Muscle layer of colon (tissue), 2 donors: ENCODE data around the gene CACNA2D3.

Source experiments
- H3K27ac ChIP-seq: one replicate; pipeline ENCODE4 v1.7.0; 2013; ENCODE audit warnings: low read depth, mild to moderate bottlenecking, low read length, moderate library complexity
- H3K27me3 ChIP-seq, 2 donors: one replicate each; pipeline ENCODE4 v1.7.0; 2013; ENCODE audit warnings: low read length in 2 of 2, mild to moderate bottlenecking in 2 of 2; ENCODE audit not compliant: insufficient read depth in 2 of 2, control insufficient read depth in 1 of 2
- H3K36me3 ChIP-seq: one replicate; pipeline ENCODE4 v1.7.0; 2013; ENCODE audit warnings: mild to moderate bottlenecking, low read length; ENCODE audit not compliant: insufficient read depth
- H3K4me1 ChIP-seq: one replicate; pipeline ENCODE4 v1.7.0; 2013; ENCODE audit warnings: mild to moderate bottlenecking, low read length; ENCODE audit not compliant: insufficient read depth
- H3K4me3 ChIP-seq, 2 donors: one replicate each; pipeline ENCODE4 v1.7.0; 2013; ENCODE audit warnings: low read length in 2 of 2, low read depth in 1 of 2, mild to moderate bottlenecking in 1 of 2, moderate library complexity in 1 of 2
- H3K9ac ChIP-seq: one replicate; pipeline ENCODE4 v1.7.0; 2013; ENCODE audit warnings: low read length
- H3K9me3 ChIP-seq: one replicate; pipeline ENCODE4 v1.7.0; 2013; ENCODE audit warnings: mild to moderate bottlenecking, low read length
- donor health status: abdominal sarcoma.
- donor health status: Adenocarcinoma of cecum.

CACNA2D3 gene

GRCh38 chr3:54527521-54527920 is 405.2 kb downstream of the CACNA2D3 start:
- H3K4me3 ChIP-seq: no peak overlapping the region
- H3K9ac ChIP-seq: no peak overlapping the region
- no peaks in the 10 kb centered on the region for H3K36me3 ChIP-seq
- H3K9me3 ChIP-seq: peaks cover 4% of the 10 kb centered on the region
- no peaks in the 10 kb centered on the region for H3K27me3 ChIP-seq
- H3K4me1 ChIP-seq: peaks cover 9% of the 10 kb centered on the region
- no peak overlapping the region for H3K27ac ChIP-seq

GRCh38 chr3:54527953-54528352 is 405.6 kb downstream of the CACNA2D3 start:
- H3K4me1 ChIP-seq: peaks cover 9% of the 10 kb centered on the region
- H3K9me3 ChIP-seq: peaks cover 4% of the 10 kb centered on the region
- H3K27me3 ChIP-seq: no peaks in the 10 kb centered on the region
- H3K27ac ChIP-seq: no peak overlapping the region
- H3K9ac ChIP-seq: no peak overlapping the region
- no peak overlapping the region for H3K4me3 ChIP-seq
- H3K36me3 ChIP-seq: no peaks in the 10 kb centered on the region

GRCh38 chr3:54528668-54529067 is 406.3 kb downstream of the CACNA2D3 start:
- H3K4me1 ChIP-seq: peaks cover 9% of the 10 kb centered on the region
- H3K4me3 ChIP-seq: no peak overlapping the region
- H3K27ac ChIP-seq: no peak overlapping the region
- no peak overlapping the region for H3K9ac ChIP-seq
- peaks cover 4% of the 10 kb centered on the region for H3K9me3 ChIP-seq
- H3K36me3 ChIP-seq: no peaks in the 10 kb centered on the region
- H3K27me3 ChIP-seq: no peaks in the 10 kb centered on the region

- no peak overlapping the region for H3K9ac ChIP-seq
- H3K4me1 ChIP-seq: peaks cover 9% of the 10 kb centered on the region
- no peak overlapping the region for H3K27ac ChIP-seq
- H3K27me3 ChIP-seq: no peaks in the 10 kb centered on the region
- H3K36me3 ChIP-seq: no peaks in the 10 kb centered on the region
- no peak overlapping the region for H3K4me3 ChIP-seq
- H3K9me3 ChIP-seq: peaks cover 4% of the 10 kb centered on the region
Measured at GRCh38 chr3:54530091-54530490, 407.7 kb downstream of the CACNA2D3 start.

GRCh38 chr3:54530944-54531343 is 408.6 kb downstream of the CACNA2D3 start:
- Histone ChIP-seq H3K4me1 (peaks cover 9% of the 10 kb centered on the region), H3K36me3 (no peaks in the 10 kb centered on the region), H3K27ac (no peak overlapping the region), H3K9ac (no peak overlapping the region), H3K9me3 (peaks cover 4% of the 10 kb centered on the region), H3K27me3 (no peaks in the 10 kb centered on the region), H3K4me3 (no peak overlapping the region)

- Histone ChIP-seq H3K4me3 (no peak overlapping the region), H3K9ac (no peak overlapping the region), H3K36me3 (no peaks in the 10 kb centered on the region), H3K9me3 (no peaks in the 10 kb centered on the region), H3K27ac (no peak overlapping the region), H3K27me3 (no peaks in the 10 kb centered on the region), H3K4me1 (peaks cover 9% of the 10 kb centered on the region)
Measured at GRCh38 chr3:54531741-54532140, 409.4 kb downstream of the CACNA2D3 start.

GRCh38 chr3:54533856-54534255 is 411.5 kb downstream of the CACNA2D3 start:
- H3K27me3 ChIP-seq: no peaks in the 10 kb centered on the region
- no peaks in the 10 kb centered on the region for H3K36me3 ChIP-seq
- no peak overlapping the region for H3K9ac ChIP-seq
- H3K4me1 ChIP-seq: no peaks in the 10 kb centered on the region
- H3K27ac ChIP-seq: no peak overlapping the region
- H3K9me3 ChIP-seq: no peaks in the 10 kb centered on the region
- H3K4me3 ChIP-seq: no peak overlapping the region

- H3K4me3 ChIP-seq: no peak overlapping the region
- no peaks in the 10 kb centered on the region for H3K27me3 ChIP-seq
- no peaks in the 10 kb centered on the region for H3K36me3 ChIP-seq
- no peaks in the 10 kb centered on the region for H3K9me3 ChIP-seq
- H3K9ac ChIP-seq: no peak overlapping the region
- H3K4me1 ChIP-seq: no peaks in the 10 kb centered on the region
- no peak overlapping the region for H3K27ac ChIP-seq
Measured at GRCh38 chr3:54535619-54536018, 413.3 kb downstream of the CACNA2D3 start.

GRCh38 chr3:54536450-54536849 is 414.1 kb downstream of the CACNA2D3 start:
- Histone ChIP-seq H3K9ac (no peak overlapping the region), H3K4me1 (no peaks in the 10 kb centered on the region), H3K27me3 (no peaks in the 10 kb centered on the region), H3K4me3 (no peak overlapping the region), H3K9me3 (no peaks in the 10 kb centered on the region), H3K36me3 (no peaks in the 10 kb centered on the region), H3K27ac (no peak overlapping the region)

- no peaks in the 10 kb centered on the region for H3K27me3 ChIP-seq
- no peak overlapping the region for H3K4me3 ChIP-seq
- no peaks in the 10 kb centered on the region for H3K36me3 ChIP-seq
- no peak overlapping the region for H3K9ac ChIP-seq
- no peaks in the 10 kb centered on the region for H3K4me1 ChIP-seq
- no peaks in the 10 kb centered on the region for H3K9me3 ChIP-seq
- no peak overlapping the region for H3K27ac ChIP-seq
Measured at GRCh38 chr3:54537506-54537905, 415.2 kb downstream of the CACNA2D3 start.

GRCh38 chr3:54538346-54538745 is 416.0 kb downstream of the CACNA2D3 start:
- Histone ChIP-seq H3K9ac (no peak overlapping the region), H3K4me1 (no peaks in the 10 kb centered on the region), H3K9me3 (no peaks in the 10 kb centered on the region), H3K27ac (no peak overlapping the region), H3K27me3 (no peaks in the 10 kb centered on the region), H3K36me3 (no peaks in the 10 kb centered on the region), H3K4me3 (no peak overlapping the region)

GRCh38 chr3:54541369-54541768 is 419.0 kb downstream of the CACNA2D3 start:
- Histone ChIP-seq H3K4me3 (no peak overlapping the region), H3K36me3 (no peaks in the 10 kb centered on the region), H3K9ac (no peak overlapping the region), H3K9me3 (no peaks in the 10 kb centered on the region), H3K27me3 (no peaks in the 10 kb centered on the region), H3K27ac (no peak overlapping the region), H3K4me1 (no peaks in the 10 kb centered on the region)
